K562 (cell line): ENCODE results near the gene KLHL33. TPM values are rescaled to one million over a fixed set of nuclear protein-coding genes. Genes with fewer than 3 reads are reported as not detected.

ENCODE experiments used
- C11orf30 ChIP-seq: fragments of 450-650 bp; IDR thresholded peaks from 2 replicates; pipeline ENCODE4 v1.6.1; 2016; ENCODE audit warnings: low read depth, mild to moderate bottlenecking
- CEBPB ChIP-seq: fragments of 450-650 bp; IDR thresholded peaks from 2 replicates; pipeline ENCODE4 v1.6.1; 2016; ENCODE audit warnings: missing genetic modification characterization, missing compliant biosample characterization
- CHD2 ChIP-seq: IDR thresholded peaks from 2 replicates; pipeline ENCODE4 v1.6.1; 2011; ENCODE audit warnings: low read depth, low read length
- DIDO1 ChIP-seq: fragments of 450-650 bp; IDR thresholded peaks from 2 replicates; pipeline ENCODE4 v1.6.1; 2016; ENCODE audit warnings: low read depth, missing biosample characterization, missing genetic modification characterization
- FOS ChIP-seq: IDR thresholded peaks from 3 replicates; pipeline ENCODE4 v1.6.1; 2011; ENCODE audit not compliant: insufficient read length; ENCODE audit errors: extremely low read depth
- FOXA3 ChIP-seq, 2 experiments: fragments of 450-650 bp in 1 of 2; sonication (generic) in 1 of 2; formaldehyde crosslinking; IDR thresholded peaks in 1 of 2; conservative IDR thresholded peaks in 1 of 2; 2 replicates each; pipeline versions ENCODE4 v1.4.0 to v1.8.0; 2020 to 2022; ENCODE audit warnings: mild to moderate bottlenecking in 2 of 2, missing genetic modification reagents in 1 of 2
- FOXJ2 ChIP-seq: fragments of 200-800 bp; sonication (Bioruptor generic); IDR thresholded peaks from 2 replicates; pipeline ENCODE4 v1.6.1; 2016; ENCODE audit warnings: missing genetic modification characterization, missing compliant biosample characterization
- FOXP1 ChIP-seq: sonication (generic); formaldehyde crosslinking; IDR thresholded peaks from 2 replicates; pipeline ENCODE4 v1.8.0; 2022; ENCODE audit warnings: mild to moderate bottlenecking, missing genetic modification reagents
- HDAC2 ChIP-seq: fragments of 450-650 bp; IDR thresholded peaks from 2 replicates; pipeline ENCODE4 v1.6.1; 2016; ENCODE audit warnings: mild to moderate bottlenecking
- HDAC8 ChIP-seq: fragments of 450-650 bp; IDR thresholded peaks from 2 replicates; pipeline ENCODE4 v1.6.1; 2016; ENCODE audit warnings: mild to moderate bottlenecking, missing genetic modification characterization, moderate library complexity, missing compliant biosample characterization
- MYBL2 ChIP-seq, 2 experiments: fragments of 450-650 bp in 1 of 2; sonication (generic) in 1 of 2; formaldehyde crosslinking in 1 of 2; IDR thresholded peaks; 2 replicates each; pipeline versions ENCODE4 v1.6.1 to v1.8.1; 2017 to 2022; ENCODE audit warnings: borderline replicate concordance in 1 of 2, inconsistent platforms in 1 of 2, low read depth in 1 of 2, mild to moderate bottlenecking in 1 of 2, missing genetic modification reagents in 1 of 2, moderate library complexity in 1 of 2
- SRF ChIP-seq, 2 experiments: fragments of 250-450, 450-650 bp in 1 of 2; sonication (Bioruptor Pico) in 1 of 2; sonication (generic) in 1 of 2; formaldehyde crosslinking; IDR thresholded peaks; 2 replicates each; pipeline versions ENCODE4 v1.5.0 to v1.5.1; 2020 to 2022; ENCODE audit warnings: mild to moderate bottlenecking in 1 of 2, missing genetic modification reagents in 1 of 2
- TEAD1 ChIP-seq, 2 experiments: fragments of 450-650 bp in 1 of 2; sonication (generic) in 1 of 2; formaldehyde crosslinking; IDR thresholded peaks; 2 replicates each; pipeline versions ENCODE4 v1.4.0 to v1.8.0; 2020 to 2022; ENCODE audit warnings: mild to moderate bottlenecking in 2 of 2, missing genetic modification reagents in 1 of 2
- THRAP3 ChIP-seq: fragments of 450-650 bp; IDR thresholded peaks from 2 replicates; pipeline ENCODE4 v1.6.1; 2016; ENCODE audit warnings: mild to moderate bottlenecking, inconsistent platforms, borderline replicate concordance
- TOE1 ChIP-seq, 2 experiments: fragments of 450-650 bp in 1 of 2; sonication (generic) in 1 of 2; formaldehyde crosslinking in 1 of 2; IDR thresholded peaks; 2 replicates each; pipeline versions ENCODE4 v1.7.1 to v1.8.0; 2016 to 2022; ENCODE audit warnings: borderline replicate concordance in 2 of 2, mild to moderate bottlenecking in 2 of 2, antibody characterized with exemption in 1 of 2, inconsistent platforms in 1 of 2, low read depth in 1 of 2, missing genetic modification reagents in 1 of 2, moderate library complexity in 1 of 2
- ZBTB11 ChIP-seq, 3 experiments: fragments of 200-800 bp in 1 of 3; fragments of 250-450 bp in 1 of 3; fragments of 450-650 bp in 1 of 3; sonication (Bioruptor Pico) in 1 of 3; sonication (Bioruptor generic) in 1 of 3; formaldehyde crosslinking in 1 of 3; IDR thresholded peaks; 2 replicates each; pipeline versions ENCODE4 v1.6.1 to v1.8.0; 2016 to 2022; ENCODE audit warnings: mild to moderate bottlenecking in 2 of 3, missing genetic modification characterization in 2 of 3, missing compliant biosample characterization in 1 of 3, moderate library complexity in 1 of 3
- ZNF717 ChIP-seq: fragments of 250-450 bp; sonication (Bioruptor Pico); IDR thresholded peaks from 2 replicates; pipeline ENCODE4 v1.5.0; 2021
- polyA plus RNA-seq, 8 experiments: library from polyadenylated mRNA; depleted of rRNA in 4 of 8; stranded (reverse) in 5 of 8; unstranded in 3 of 8; fragments of >200 nt; fragmentation: Nextera tagmentation in 2 of 8; fragmentation: Illumina TruSeq in 1 of 8; extraction: Ambion mirVana in 2 of 8; extraction: Trizol in 1 of 8; gene quantifications; 2 replicates each; pipeline versions ENCODE4 v1.2.1 to v1.2.3, GENCODE V29; 2011 to 2014; ENCODE audit warnings: inconsistent platforms in 1 of 8, missing spikeins in 1 of 8
- total RNA-seq, 7 experiments: library from RNA; depleted of rRNA in 6 of 7; stranded (reverse); fragments of >200 nt in 6 of 7; fragmentation: Illumina TruSeq in 2 of 7; extraction: Trizol in 2 of 7; gene quantifications; 2 replicates each; pipeline versions ENCODE4 v1.2.1 to v1.2.3, GENCODE V29; 2011 to 2021; ENCODE audit warnings: low replicate concordance in 1 of 7
- TF ChIP-seq, protein P1 (sequence below): fragments of 450-650 bp; IDR thresholded peaks from 2 replicates; pipeline ENCODE4 v1.6.1; 2018; ENCODE audit not compliant: partially characterized antibody

The KLHL33 gene
- total and polyA plus RNA-seq, 9 of the 15 experiments (the other 6 are each of a cell fraction or from before 2014, with no cell fraction given): 0.04 to 0.27 (median 0.13) TPM; not detected in 6

DNA sequence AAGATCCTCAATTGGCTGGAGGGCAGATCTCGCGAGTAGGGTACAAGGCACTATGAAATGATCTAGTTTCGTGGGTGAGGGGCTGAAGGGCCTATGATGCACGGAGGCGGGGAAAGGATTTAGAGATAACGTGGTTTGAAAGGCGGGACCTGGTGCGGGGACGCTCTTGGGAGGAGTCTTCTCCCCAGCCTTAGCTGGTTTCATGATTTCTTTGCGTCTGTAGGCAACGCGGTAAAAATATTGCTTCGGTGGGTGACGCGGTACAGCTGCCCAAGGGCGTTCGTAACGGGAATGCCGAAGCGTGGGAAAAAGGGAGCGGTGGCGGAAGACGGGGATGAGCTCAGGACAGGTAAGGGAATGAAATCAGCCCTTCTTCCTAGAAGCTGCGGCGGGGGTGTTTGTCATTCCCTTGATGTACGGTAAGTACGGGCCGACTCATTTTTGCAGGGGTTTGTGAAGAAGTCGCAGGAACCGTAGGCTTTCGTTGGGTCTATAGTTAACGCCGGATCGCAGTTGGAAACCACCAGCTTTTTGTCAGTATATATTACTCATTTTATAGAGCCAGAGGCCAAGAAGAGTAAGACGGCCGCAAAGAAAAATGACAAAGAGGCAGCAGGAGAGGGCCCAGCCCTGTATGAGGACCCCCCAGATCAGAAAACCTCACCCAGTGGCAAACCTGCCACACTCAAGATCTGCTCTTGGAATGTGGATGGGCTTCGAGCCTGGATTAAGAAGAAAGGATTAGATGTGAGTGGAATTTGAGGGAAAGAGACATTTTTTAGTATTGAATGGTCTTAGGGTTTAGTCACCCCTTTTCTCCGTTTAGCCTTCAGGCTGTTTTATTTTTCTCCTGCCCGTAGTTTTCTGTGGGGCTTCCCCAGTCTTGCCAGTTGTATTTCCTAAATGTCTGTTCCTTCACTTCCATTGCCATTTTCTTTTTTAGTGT, 19.7 kb upstream of the KLHL33 start (continued):
- TF ChIP-seq HDAC8 (tag) (no peak), CHD2 (peak; percentile 89), HDAC2 (no peak; the same call in none of the 2 replicates), TEAD1 (CRISPR knock-in tag; IDR thresholded peaks at IDR 0.05) (0 out of 4 replicates have a peak, but pooled peaks of 1 of the 2 experiments have one; percentile 24), THRAP3 (no peak), FOXP1 (CRISPR knock-in tag) (peak; percentile 52; the same call in 1 of the 2 replicates), DIDO1 (tag) (0 out of 2 replicates have a peak, but pooled peaks have one; percentile 2), SRF (CRISPR knock-in tag; IDR thresholded peaks at IDR 0.05) (no peak), MYBL2 (IDR thresholded peaks at IDR 0.05; ENCODE audit: low read depth) (no peak), MYBL2 (CRISPR knock-in tag; IDR thresholded peaks at IDR 0.05; ENCODE audit: borderline replicate concordance) (no peak), FOXA3 (CRISPR knock-in tag; conservative IDR thresholded peaks at IDR 0.05 in 1 of 2, IDR thresholded peaks at IDR 0.05 in 1 of 2) (0 out of 4 replicates have a peak, but pooled peaks of 1 of the 2 experiments have one; percentile 50), C11orf30 (0 out of 2 replicates have a peak, but pooled peaks have one; percentile 11), ZNF717 (CRISPR knock-in tag) (no peak), FOXJ2 (tag) (0 out of 2 replicates have a peak, but pooled peaks have one; percentile 3), TOE1 (IDR thresholded peaks at IDR 0.05; ENCODE audit: borderline replicate concordance) (peak; percentile 72), TOE1 (CRISPR knock-in tag; IDR thresholded peaks at IDR 0.05; ENCODE audit: borderline replicate concordance, low read depth) (no peak), FOS (no peak), CEBPB (tag) (no peak), ZBTB11 (CRISPR knock-in tag; IDR thresholded peaks at IDR 0.05) (peak in 1 of 3 experiments; percentile 91; a peak in 2 of 6 replicates)
- TF ChIP-seq, protein P1, sequence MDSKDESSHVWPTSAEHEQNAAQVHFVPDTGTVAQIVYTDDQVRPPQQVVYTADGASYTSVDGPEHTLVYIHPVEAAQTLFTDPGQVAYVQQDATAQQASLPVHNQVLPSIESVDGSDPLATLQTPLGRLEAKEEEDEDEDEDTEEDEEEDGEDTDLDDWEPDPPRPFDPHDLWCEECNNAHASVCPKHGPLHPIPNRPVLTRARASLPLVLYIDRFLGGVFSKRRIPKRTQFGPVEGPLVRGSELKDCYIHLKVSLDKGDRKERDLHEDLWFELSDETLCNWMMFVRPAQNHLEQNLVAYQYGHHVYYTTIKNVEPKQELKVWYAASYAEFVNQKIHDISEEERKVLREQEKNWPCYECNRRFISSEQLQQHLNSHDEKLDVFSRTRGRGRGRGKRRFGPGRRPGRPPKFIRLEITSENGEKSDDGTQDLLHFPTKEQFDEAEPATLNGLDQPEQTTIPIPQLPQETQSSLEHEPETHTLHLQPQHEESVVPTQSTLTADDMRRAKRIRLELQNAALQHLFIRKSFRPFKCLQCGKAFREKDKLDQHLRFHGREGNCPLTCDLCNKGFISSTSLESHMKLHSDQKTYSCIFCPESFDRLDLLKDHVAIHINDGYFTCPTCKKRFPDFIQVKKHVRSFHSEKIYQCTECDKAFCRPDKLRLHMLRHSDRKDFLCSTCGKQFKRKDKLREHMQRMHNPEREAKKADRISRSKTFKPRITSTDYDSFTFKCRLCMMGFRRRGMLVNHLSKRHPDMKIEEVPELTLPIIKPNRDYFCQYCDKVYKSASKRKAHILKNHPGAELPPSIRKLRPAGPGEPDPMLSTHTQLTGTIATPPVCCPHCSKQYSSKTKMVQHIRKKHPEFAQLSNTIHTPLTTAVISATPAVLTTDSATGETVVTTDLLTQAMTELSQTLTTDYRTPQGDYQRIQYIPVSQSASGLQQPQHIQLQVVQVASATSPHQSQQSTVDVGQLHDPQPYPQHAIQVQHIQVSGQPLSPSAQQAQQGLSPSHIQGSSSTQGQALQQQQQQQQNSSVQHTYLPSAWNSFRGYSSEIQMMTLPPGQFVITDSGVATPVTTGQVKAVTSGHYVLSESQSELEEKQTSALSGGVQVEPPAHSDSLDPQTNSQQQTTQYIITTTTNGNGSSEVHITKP: peak; percentile 91
